Neural progenitor cell (in vitro differentiated cells): Measurements from ENCODE around the gene NUTF2. TPM values are rescaled to one million over a fixed set of nuclear protein-coding genes. Genes with fewer than 3 reads are reported as not detected.

ENCODE experiments used
- DNase-seq: peaks from one replicate; pipeline ENCODE4 v3.0.0-alpha.2; 2016; ENCODE audit warnings: low spot score
- H2AFZ ChIP-seq: fragments of 200-600 bp; sonication (generic); replicated peaks from 2 replicates; pipeline ENCODE4 v1.6.1; 2016; ENCODE audit warnings: antibody characterized with exemption
- H3F3A ChIP-seq: fragments of 200-600 bp; sonication (generic); 2 replicates; pipeline ENCODE4 v1.6.1; 2016; ENCODE audit warnings: antibody characterized with exemption, low read depth
- H3K27ac ChIP-seq: fragments of 200-600 bp; sonication (generic); 2 replicates; pipeline ENCODE4 v1.5.1; 2016; ENCODE audit warnings: mild to moderate bottlenecking
- H3K27me3 ChIP-seq: fragments of 200-600 bp; sonication (generic); 2 replicates; pipeline ENCODE4 v1.6.1; 2016; ENCODE audit warnings: mild to moderate bottlenecking, moderate library complexity
- H3K36me3 ChIP-seq: fragments of 200-600 bp; sonication (generic); 2 replicates; pipeline ENCODE4 v1.5.1; 2016
- H3K4me1 ChIP-seq: fragments of 200-600 bp; sonication (generic); 2 replicates; pipeline ENCODE4 v1.6.1; 2016; ENCODE audit warnings: mixed run types
- H3K4me2 ChIP-seq: fragments of 200-600 bp; sonication (generic); 2 replicates; pipeline ENCODE4 v1.6.1; 2016
- H3K4me3 ChIP-seq: fragments of 200-600 bp; sonication (generic); 2 replicates; pipeline ENCODE4 v1.5.1; 2016
- H3K79me2 ChIP-seq: fragments of 200-600 bp; sonication (generic); 2 replicates; pipeline ENCODE4 v1.6.1; 2016; ENCODE audit warnings: low read depth
- H3K9ac ChIP-seq: fragments of 200-600 bp; sonication (generic); 2 replicates; pipeline ENCODE4 v1.6.1; 2016
- H3K9me3 ChIP-seq: fragments of 200-600 bp; sonication (generic); 2 replicates; pipeline ENCODE4 v1.5.1; 2016; ENCODE audit warnings: low read depth
- H4K20me1 ChIP-seq: fragments of 200-600 bp; sonication (generic); 2 replicates; pipeline ENCODE4 v1.6.1; 2016; ENCODE audit warnings: low read depth
- H3K27ac Mint-ChIP-seq: 3 replicates; pipeline ENCODE4 v1.8.0; 2021; ENCODE audit warnings: mixed read lengths
- H3K27me3 Mint-ChIP-seq: 2 replicates; pipeline ENCODE4 v1.8.0; 2022; ENCODE audit warnings: low read depth, mild to moderate bottlenecking, inconsistent platforms, moderate library complexity, mixed read lengths; ENCODE audit not compliant: insufficient read depth
- H3K36me3 Mint-ChIP-seq: 3 replicates; pipeline ENCODE4 v1.8.0; 2021; ENCODE audit warnings: mixed read lengths
- H3K4me1 Mint-ChIP-seq: 3 replicates; pipeline ENCODE4 v1.8.0; 2021; ENCODE audit warnings: mixed read lengths
- H3K4me3 Mint-ChIP-seq: 3 replicates; pipeline ENCODE4 v1.8.0; 2021; ENCODE audit warnings: mild to moderate bottlenecking, moderate library complexity, mixed read lengths
- H3K9me3 Mint-ChIP-seq: 3 replicates; pipeline ENCODE4 v1.8.0; 2020; ENCODE audit warnings: mixed read lengths
- EZH2 ChIP-seq: fragments of 200-600 bp; sonication (generic); IDR thresholded peaks from 2 replicates; pipeline ENCODE4 v1.6.1; 2017; ENCODE audit warnings: antibody characterized with exemption, mild to moderate bottlenecking, moderate library complexity
- EZH2phosphoT487 ChIP-seq: fragments of 200-600 bp; sonication (generic); IDR thresholded peaks from 2 replicates; pipeline ENCODE4 v1.6.1; 2017; ENCODE audit warnings: antibody characterized with exemption
- total RNA-seq: library from RNA; depleted of rRNA; stranded (reverse); fragments of >200 nt; gene quantifications from 2 replicates; pipeline ENCODE4 v1.2.3, GENCODE V29; 2015; ENCODE audit warnings: low replicate concordance
- TF ChIP-seq, protein P1 (sequence below): fragments of 200-600 bp; sonication (generic); IDR thresholded peaks from 2 replicates; pipeline ENCODE4 v1.5.1; 2017; ENCODE audit warnings: antibody characterized with exemption, mild to moderate bottlenecking

Gene NUTF2
- total RNA-seq, 1 donor from 2014 or later: 133 TPM

DNA sequence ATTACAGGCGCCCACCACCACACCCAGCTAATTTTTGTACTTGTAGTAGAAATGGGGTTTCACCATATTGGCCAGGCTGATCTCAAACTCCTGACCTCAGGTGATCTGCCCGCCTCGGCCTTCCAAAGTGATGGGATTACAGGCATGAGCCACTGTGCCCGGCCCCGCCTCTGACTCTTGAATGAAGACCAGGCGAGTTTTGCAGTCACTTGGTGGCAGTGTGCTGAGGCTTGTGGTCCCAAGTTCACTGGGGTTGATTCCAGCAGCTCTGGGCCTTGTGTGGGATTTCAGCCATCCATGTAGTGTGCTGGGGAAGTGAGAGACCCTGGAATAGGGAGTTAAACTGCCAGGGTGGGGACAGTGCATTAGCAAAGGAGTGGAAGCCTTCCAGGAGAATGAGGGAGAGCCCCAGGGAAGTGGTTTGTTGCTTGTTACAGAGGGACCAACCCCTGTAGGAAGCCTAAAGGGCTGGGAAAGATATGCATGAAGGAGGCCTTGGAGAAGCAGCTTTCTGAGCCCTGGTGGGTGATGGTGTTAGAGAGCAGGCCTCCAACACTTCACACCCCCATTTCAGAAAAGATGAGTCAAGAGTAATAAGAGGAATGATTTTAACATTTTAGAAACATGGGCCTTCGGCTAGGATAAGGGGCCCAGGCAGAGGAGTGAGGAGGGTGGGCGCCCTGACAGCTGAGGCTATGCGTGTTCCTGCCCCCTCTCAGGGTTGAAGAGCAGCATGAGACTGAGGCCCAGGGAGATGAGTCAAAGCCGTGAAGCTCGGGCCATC, 60.9 kb downstream of the NUTF2 start:
- H3K4me2 ChIP-seq: no peak overlapping the region
- no peaks in the 10 kb centered on the region for H3K27me3 ChIP-seq
- Mint-ChIP-seq H3K36me3 (peaks cover 8% of the 10 kb centered on the region), H3K27ac (peak overlapping the region; percentile 78), H3K27me3 (no peaks in the 10 kb centered on the region), H3K9me3 (no peaks in the 10 kb centered on the region), H3K4me3 (no peak overlapping the region), H3K4me1 (peaks cover 5% of the 10 kb centered on the region)
- no peak overlapping the region for H3K9ac ChIP-seq
- H3K79me2 ChIP-seq: no peaks in the 10 kb centered on the region
- no peak for TF ChIP-seq EZH2phosphoT487
- no peak for TF ChIP-seq EZH2
- TF ChIP-seq, protein P1, sequence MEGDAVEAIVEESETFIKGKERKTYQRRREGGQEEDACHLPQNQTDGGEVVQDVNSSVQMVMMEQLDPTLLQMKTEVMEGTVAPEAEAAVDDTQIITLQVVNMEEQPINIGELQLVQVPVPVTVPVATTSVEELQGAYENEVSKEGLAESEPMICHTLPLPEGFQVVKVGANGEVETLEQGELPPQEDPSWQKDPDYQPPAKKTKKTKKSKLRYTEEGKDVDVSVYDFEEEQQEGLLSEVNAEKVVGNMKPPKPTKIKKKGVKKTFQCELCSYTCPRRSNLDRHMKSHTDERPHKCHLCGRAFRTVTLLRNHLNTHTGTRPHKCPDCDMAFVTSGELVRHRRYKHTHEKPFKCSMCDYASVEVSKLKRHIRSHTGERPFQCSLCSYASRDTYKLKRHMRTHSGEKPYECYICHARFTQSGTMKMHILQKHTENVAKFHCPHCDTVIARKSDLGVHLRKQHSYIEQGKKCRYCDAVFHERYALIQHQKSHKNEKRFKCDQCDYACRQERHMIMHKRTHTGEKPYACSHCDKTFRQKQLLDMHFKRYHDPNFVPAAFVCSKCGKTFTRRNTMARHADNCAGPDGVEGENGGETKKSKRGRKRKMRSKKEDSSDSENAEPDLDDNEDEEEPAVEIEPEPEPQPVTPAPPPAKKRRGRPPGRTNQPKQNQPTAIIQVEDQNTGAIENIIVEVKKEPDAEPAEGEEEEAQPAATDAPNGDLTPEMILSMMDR: no peak
- H4K20me1 ChIP-seq: peaks cover 16% of the 10 kb centered on the region
- H3K9me3 ChIP-seq: no peaks in the 10 kb centered on the region
- no peak for DNase-seq
- H3K27ac ChIP-seq: no peak overlapping the region
- no peak overlapping the region for H3K4me3 ChIP-seq
- no peaks in the 10 kb centered on the region for H3F3A ChIP-seq
- H3K36me3 ChIP-seq: no peaks in the 10 kb centered on the region
- no peaks in the 10 kb centered on the region for H3K4me1 ChIP-seq
- no peak overlapping the region for H2AFZ ChIP-seq

DNA sequence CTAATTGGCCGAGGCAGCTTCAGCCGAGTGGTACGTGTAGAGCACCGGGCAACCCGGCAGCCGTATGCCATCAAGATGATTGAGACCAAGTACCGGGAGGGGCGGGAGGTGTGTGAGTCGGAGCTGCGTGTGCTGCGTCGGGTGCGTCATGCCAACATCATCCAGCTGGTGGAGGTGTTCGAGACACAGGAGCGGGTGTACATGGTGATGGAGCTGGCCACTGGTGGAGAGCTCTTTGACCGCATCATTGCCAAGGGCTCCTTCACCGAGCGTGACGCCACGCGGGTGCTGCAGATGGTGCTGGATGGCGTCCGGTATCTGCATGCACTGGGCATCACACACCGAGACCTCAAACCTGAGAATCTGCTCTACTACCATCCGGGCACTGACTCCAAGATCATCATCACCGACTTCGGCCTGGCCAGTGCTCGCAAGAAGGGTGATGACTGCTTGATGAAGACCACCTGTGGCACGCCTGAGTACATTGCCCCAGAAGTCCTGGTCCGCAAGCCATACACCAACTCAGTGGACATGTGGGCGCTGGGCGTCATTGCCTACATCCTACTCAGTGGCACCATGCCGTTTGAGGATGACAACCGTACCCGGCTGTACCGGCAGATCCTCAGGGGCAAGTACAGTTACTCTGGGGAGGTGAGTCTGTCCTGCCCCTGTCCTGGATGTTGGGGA, 62.5 kb downstream of the NUTF2 start:
- peaks cover 6% of the 10 kb centered on the region for H3K36me3 Mint-ChIP-seq
- Histone ChIP-seq H3K9me3 (no peaks in the 10 kb centered on the region), H3K9ac (no peak overlapping the region), H3F3A (no peaks in the 10 kb centered on the region), H3K27ac (no peak overlapping the region), H3K4me3 (no peak overlapping the region), H3K36me3 (no peaks in the 10 kb centered on the region), H3K4me2 (no peak overlapping the region), H3K27me3 (no peaks in the 10 kb centered on the region), H3K79me2 (no peaks in the 10 kb centered on the region), H3K4me1 (no peaks in the 10 kb centered on the region), H4K20me1 (peaks cover 12% of the 10 kb centered on the region), H2AFZ (no peak overlapping the region)
- no peaks in the 10 kb centered on the region for H3K27me3 Mint-ChIP-seq
- TF ChIP-seq EZH2phosphoT487: no peak
- no peak for TF ChIP-seq EZH2
- TF ChIP-seq, protein P1: no peak
- no peaks in the 10 kb centered on the region for H3K9me3 Mint-ChIP-seq
- no peak overlapping the region for H3K4me3 Mint-ChIP-seq
- peak overlapping the region; percentile 2 for H3K27ac Mint-ChIP-seq
- no peak for DNase-seq
- H3K4me1 Mint-ChIP-seq: peaks cover 7% of the 10 kb centered on the region

DNA sequence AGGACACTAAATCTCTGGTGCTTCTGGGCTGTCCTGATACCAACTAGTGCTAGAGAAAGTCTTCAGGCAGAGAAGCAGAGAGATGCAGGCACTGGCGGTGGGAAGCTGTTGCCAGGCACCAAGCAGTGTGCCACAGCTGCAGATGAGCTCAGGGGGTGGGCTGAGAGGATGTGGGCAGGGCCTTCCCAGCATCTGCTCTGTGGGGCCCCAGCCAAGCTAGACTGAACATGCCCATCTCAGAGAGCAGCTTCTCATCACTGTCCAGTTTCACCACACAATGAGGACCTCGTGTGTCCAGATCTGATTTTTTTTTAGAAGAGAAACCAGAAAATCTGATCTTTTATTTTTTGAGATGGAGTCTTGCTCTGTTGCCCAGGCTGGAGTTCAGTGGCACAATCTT, 63.4 kb downstream of the NUTF2 start:
- no peaks in the 10 kb centered on the region for H3F3A ChIP-seq
- DNase-seq: no peak
- H3K4me3 ChIP-seq: no peak overlapping the region
- H3K36me3 Mint-ChIP-seq: peaks cover 10% of the 10 kb centered on the region
- H3K4me1 ChIP-seq: no peaks in the 10 kb centered on the region
- no peak overlapping the region for H2AFZ ChIP-seq
- H3K36me3 ChIP-seq: no peaks in the 10 kb centered on the region
- H3K9me3 Mint-ChIP-seq: no peaks in the 10 kb centered on the region
- no peak overlapping the region for H3K27ac ChIP-seq
- H3K4me2 ChIP-seq: no peak overlapping the region
- H3K9me3 ChIP-seq: no peaks in the 10 kb centered on the region
- no peaks in the 10 kb centered on the region for H3K27me3 ChIP-seq
- H3K9ac ChIP-seq: no peak overlapping the region
- TF ChIP-seq EZH2: no peak
- TF ChIP-seq, protein P1: no peak
- no peak for TF ChIP-seq EZH2phosphoT487
- H3K4me1 Mint-ChIP-seq: peaks cover 7% of the 10 kb centered on the region
- H3K79me2 ChIP-seq: no peaks in the 10 kb centered on the region
- no peak overlapping the region for H3K4me3 Mint-ChIP-seq
- H3K27ac Mint-ChIP-seq: no peak overlapping the region
- no peaks in the 10 kb centered on the region for H3K27me3 Mint-ChIP-seq
- peaks cover 9% of the 10 kb centered on the region for H4K20me1 ChIP-seq
